ENCODE measurements around the gene RBM19. TPM values are rescaled to one million over a fixed set of nuclear protein-coding genes. Genes with fewer than 3 reads are reported as not detected.
"Not testable (repeated sequence)": the region's sequence is repeated elsewhere in the genome, so short reads cannot be mapped to it uniquely, and the experiment has no call there.

Gene RBM19
- total RNA-seq, 2 donors from 2014 or later = 39.9 to 54.3 TPM

DNA sequence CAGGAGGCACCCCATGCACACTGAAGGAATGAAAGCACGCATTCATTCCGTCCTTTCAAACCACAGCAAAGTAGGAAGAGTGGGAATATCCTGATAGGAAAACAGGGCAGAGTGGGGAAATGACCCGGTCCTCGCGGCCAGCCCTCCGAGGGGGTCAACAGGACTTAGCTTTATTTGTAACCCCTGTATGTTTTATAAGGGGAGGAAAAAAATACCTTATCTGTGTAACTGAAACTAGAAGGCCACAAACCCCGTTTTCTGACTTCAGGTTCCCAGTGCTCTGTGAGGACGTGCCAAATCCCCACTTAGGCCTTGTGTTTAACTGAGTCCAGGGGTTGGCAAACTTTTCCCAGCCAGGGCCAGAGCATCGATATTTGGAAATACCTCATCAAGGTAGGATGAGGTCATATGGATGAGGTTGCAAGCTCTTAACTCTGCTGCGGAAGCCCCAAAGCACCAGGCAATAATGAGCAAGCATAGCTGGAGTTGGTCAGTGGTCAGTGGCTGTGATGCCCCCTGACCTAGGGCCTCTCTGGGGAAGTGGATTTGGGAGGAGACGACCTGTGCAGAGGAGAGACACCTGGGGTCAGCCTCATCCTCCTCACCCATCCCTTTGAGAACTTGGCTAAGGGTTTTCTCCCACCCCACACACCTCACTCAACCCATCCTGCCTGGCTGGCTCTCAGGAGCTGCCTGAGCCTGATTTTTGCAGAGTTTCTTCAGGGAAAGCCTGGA, 58.5 kb downstream of the RBM19 start:
- H3K4me3 ChIP-seq = no peak overlapping the region
- no peak overlapping the region for H3K27ac ChIP-seq
- H3K9me3 ChIP-seq = no peaks in the 10 kb centered on the region
- no peak for TF ChIP-seq CTCF (IDR thresholded peaks at IDR 0.05)
- no peak for DNase-seq (ENCODE audit: low spot score)
- H3K4me1 ChIP-seq (ENCODE audit: control insufficient read depth in 1 of 2, low read depth in 2 of 2) = no peaks in the 10 kb centered on the region
- H3K27me3 ChIP-seq (replicated peaks; ENCODE audit: insufficient read depth) = no peaks in the 10 kb centered on the region
- H3K36me3 ChIP-seq = peaks cover 17% of the 10 kb centered on the region
- no peak for ATAC-seq (ENCODE audit: insufficient number of reproducible peaks, low FRiP score, low read depth)

DNA sequence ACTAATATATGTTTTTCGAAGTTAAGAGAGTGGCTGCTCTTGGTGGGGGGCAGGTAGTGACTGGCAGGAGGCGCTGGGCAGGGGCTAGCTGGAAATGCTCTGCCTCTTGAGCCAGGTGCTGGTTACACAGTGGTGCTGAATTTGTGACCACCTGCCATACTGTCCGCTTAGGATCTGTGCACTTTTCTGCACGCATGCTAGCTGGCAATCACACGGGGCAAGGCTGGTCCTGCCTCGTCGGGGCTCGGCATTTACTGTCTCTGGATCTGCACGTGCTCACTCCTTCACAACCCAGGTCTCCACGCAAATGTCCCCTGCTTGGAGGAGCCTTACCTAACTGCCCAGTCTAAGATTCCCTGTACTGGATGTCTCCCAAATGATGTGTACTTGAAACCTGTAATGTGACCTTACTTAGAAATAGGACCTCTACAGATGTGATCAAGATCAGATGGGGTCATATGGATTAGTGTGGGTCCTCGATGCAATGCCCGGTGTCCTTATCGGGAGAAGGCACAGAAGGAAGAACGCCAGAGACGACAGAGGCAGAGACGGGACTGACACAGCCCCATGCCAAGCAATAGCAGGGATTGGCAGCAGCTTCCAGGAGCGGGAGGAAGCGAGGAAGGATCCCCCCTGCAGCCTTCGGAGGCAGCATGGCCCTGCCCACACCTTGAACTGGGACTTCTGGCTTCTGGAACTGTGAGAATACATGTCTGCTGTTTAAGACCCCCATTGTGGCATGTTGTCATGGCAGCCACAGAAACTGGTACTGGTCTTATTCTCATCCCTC, 59.5 kb downstream of the RBM19 start:
- Histone ChIP-seq H3K4me3 (no peak overlapping the region), H3K27ac (no peak overlapping the region), H3K27me3 (replicated peaks; ENCODE audit: insufficient read depth) (no peaks in the 10 kb centered on the region), H3K36me3 (peaks cover 11% of the 10 kb centered on the region), H3K4me1 (ENCODE audit: control insufficient read depth in 1 of 2, low read depth in 2 of 2) (no peaks in the 10 kb centered on the region), H3K9me3 (no peaks in the 10 kb centered on the region)
- no peak for DNase-seq (ENCODE audit: low spot score)
- no peak for TF ChIP-seq CTCF (IDR thresholded peaks at IDR 0.05)
- no peak for ATAC-seq (ENCODE audit: insufficient number of reproducible peaks, low FRiP score, low read depth)

- H3K4me1 ChIP-seq (ENCODE audit: control insufficient read depth in 1 of 2, low read depth in 2 of 2) = no peaks in the 10 kb centered on the region
- peaks cover 8% of the 10 kb centered on the region for H3K36me3 ChIP-seq
- ATAC-seq (ENCODE audit: insufficient number of reproducible peaks, low FRiP score, low read depth) (no peak), DNase-seq (ENCODE audit: low spot score) (no peak)
- no peaks in the 10 kb centered on the region for H3K27me3 ChIP-seq (replicated peaks; ENCODE audit: insufficient read depth)
- no peaks in the 10 kb centered on the region for H3K9me3 ChIP-seq
- H3K27ac ChIP-seq = no peak overlapping the region
- no peak for TF ChIP-seq CTCF (IDR thresholded peaks at IDR 0.05)
- H3K4me3 ChIP-seq = no peak overlapping the region
These were observed 60.3 kb downstream of the RBM19 start for GRCh38 chr12:113905829-113906228.

- no peak overlapping the region for H3K27ac ChIP-seq
- no peak overlapping the region for H3K4me3 ChIP-seq
- no peaks in the 10 kb centered on the region for H3K4me1 ChIP-seq (ENCODE audit: control insufficient read depth in 1 of 2, low read depth in 2 of 2)
- ATAC-seq (ENCODE audit: insufficient number of reproducible peaks, low FRiP score, low read depth) = no peak
- H3K36me3 ChIP-seq = peaks cover 10% of the 10 kb centered on the region
- no peaks in the 10 kb centered on the region for H3K9me3 ChIP-seq
- TF ChIP-seq CTCF (IDR thresholded peaks at IDR 0.05) = no peak
- DNase-seq (ENCODE audit: low spot score) = no peak
- H3K27me3 ChIP-seq (replicated peaks; ENCODE audit: insufficient read depth) = no peaks in the 10 kb centered on the region
These were observed 62.7 kb downstream of the RBM19 start for GRCh38 chr12:113903381-113903863.

GRCh38 chr12:113901319-113901718, 64.8 kb downstream of the RBM19 start:
- H3K9me3 ChIP-seq; DNase-seq (ENCODE audit: low spot score); H3K36me3 ChIP-seq; H3K27me3 ChIP-seq (replicated peaks; ENCODE audit: insufficient read depth); H3K4me1 ChIP-seq (ENCODE audit: control insufficient read depth in 1 of 2, low read depth in 2 of 2); ATAC-seq (ENCODE audit: insufficient number of reproducible peaks, low FRiP score, low read depth); H3K4me3 ChIP-seq; H3K27ac ChIP-seq: not testable (repeated sequence)
